ENCODE results near the gene SRL. TPM values are rescaled to one million over a fixed set of nuclear protein-coding genes. Genes with fewer than 3 reads are reported as not detected.

Gene SRL
- total and polyA plus RNA-seq, 2 donors from 2014 or later = 2.6 to 3.3 TPM

GRCh38 chr16:4190712-4191333, 51.1 kb downstream of the SRL start:
- Histone ChIP-seq H3K36me3 (ENCODE audit: control insufficient read depth in 2 of 3, insufficient read depth in 3 of 3, low read length in 3 of 3) (no peaks in the 10 kb centered on the region), H3K9ac (ENCODE audit: low read length in 3 of 3) (no peak overlapping the region), H3K27me3 (ENCODE audit: control insufficient read depth, insufficient read depth, low read length) (no peaks in the 10 kb centered on the region), H3K4me3 (ENCODE audit: low read length in 3 of 3) (no peak overlapping the region), H3K4me1 (ENCODE audit: control insufficient read depth in 2 of 3, insufficient read depth in 2 of 3, low read depth in 1 of 3, low read length in 3 of 3) (no peaks in the 10 kb centered on the region), H3K27ac (ENCODE audit: low read depth in 2 of 2, low read length in 2 of 2) (no peak overlapping the region), H3K9me3 (ENCODE audit: control insufficient read depth in 2 of 3, insufficient read depth in 1 of 3, low read length in 3 of 3) (no peaks in the 10 kb centered on the region)
- no peak for TF ChIP-seq CTCF (IDR thresholded peaks at IDR 0.05; ENCODE audit: borderline replicate concordance, extremely low read depth, insufficient read depth)
- DNase-seq (no peak), FAIRE-seq (no peak)
- intact Hi-C loops (cut with DNase I) = no loop called here

GRCh38 chr16:4190086-4190485, 51.8 kb downstream of the SRL start:
- Histone ChIP-seq H3K27me3 (ENCODE audit: control insufficient read depth, insufficient read depth, low read length) (no peaks in the 10 kb centered on the region), H3K9me3 (ENCODE audit: control insufficient read depth in 2 of 3, insufficient read depth in 1 of 3, low read length in 3 of 3) (no peaks in the 10 kb centered on the region), H3K27ac (ENCODE audit: low read depth in 2 of 2, low read length in 2 of 2) (no peak overlapping the region), H3K4me3 (ENCODE audit: low read length in 3 of 3) (no peak overlapping the region), H3K4me1 (ENCODE audit: control insufficient read depth in 2 of 3, insufficient read depth in 2 of 3, low read depth in 1 of 3, low read length in 3 of 3) (no peaks in the 10 kb centered on the region), H3K9ac (ENCODE audit: low read length in 3 of 3) (no peak overlapping the region), H3K36me3 (ENCODE audit: control insufficient read depth in 2 of 3, insufficient read depth in 3 of 3, low read length in 3 of 3) (no peaks in the 10 kb centered on the region)
- intact Hi-C loops (cut with DNase I) = no loop called here
- DNase-seq (no peak), FAIRE-seq (no peak)
- TF ChIP-seq CTCF (IDR thresholded peaks at IDR 0.05; ENCODE audit: borderline replicate concordance, extremely low read depth, insufficient read depth) = no peak

DNA sequence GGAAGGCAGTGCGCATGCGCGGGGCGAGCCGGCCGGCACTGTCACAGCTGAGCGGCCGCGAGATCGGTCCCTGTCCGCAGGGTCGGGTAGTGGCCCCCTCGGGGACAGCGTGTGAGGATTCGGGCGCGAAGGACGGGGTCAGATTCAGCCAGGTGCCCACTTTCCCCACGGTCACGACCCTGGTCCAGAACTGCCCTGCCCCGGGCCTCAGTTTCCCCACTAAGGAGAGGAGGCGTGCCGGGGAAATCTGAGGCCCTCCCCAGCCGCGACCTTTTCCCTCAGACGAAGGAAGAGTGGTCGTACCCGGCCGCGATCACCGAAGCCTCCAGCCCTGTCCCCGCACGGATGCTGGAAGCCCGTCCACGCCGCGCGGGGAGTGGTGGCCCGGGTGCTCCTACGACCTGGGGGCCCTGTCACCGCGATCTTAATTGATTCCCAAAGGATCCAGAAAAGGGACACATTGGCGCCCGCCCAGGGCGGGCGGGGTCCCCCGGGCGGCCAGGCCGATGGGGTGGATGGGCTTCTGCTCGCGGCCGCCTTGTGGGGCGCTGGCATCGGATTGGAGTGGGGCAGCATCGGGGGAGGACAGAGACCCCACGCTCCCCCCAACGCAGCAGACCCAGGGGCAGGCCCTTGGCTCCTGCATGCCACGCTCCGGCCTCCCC, 57.7 kb downstream of the SRL start:
- intact Hi-C loops (cut with DNase I) = no loop called here
- DNase-seq (peak in 1 of 5 donors; percentile 80), FAIRE-seq (no peak)
- peak overlapping the region; percentile 28 to 80 (median 63) for H3K4me3 ChIP-seq (ENCODE audit: low read length in 3 of 3)
- H3K36me3 ChIP-seq (ENCODE audit: control insufficient read depth in 2 of 3, insufficient read depth in 3 of 3, low read length in 3 of 3) = no peaks in the 10 kb centered on the region
- no peaks in the 10 kb centered on the region for H3K27me3 ChIP-seq (ENCODE audit: control insufficient read depth, insufficient read depth, low read length)
- H3K4me1 ChIP-seq (ENCODE audit: control insufficient read depth in 2 of 3, insufficient read depth in 2 of 3, low read depth in 1 of 3, low read length in 3 of 3) = peaks cover 0 to 2% (median 0%) of the 10 kb centered on the region in 3 donors
- peak overlapping the region; percentile 97 for H3K27ac ChIP-seq (ENCODE audit: low read depth in 2 of 2, low read length in 2 of 2)
- H3K9ac ChIP-seq (ENCODE audit: low read length in 3 of 3) = peak overlapping the region in 1 of 3 donors; percentile 88
- H3K9me3 ChIP-seq (ENCODE audit: control insufficient read depth in 2 of 3, insufficient read depth in 1 of 3, low read length in 3 of 3) = no peaks in the 10 kb centered on the region
- no peak for TF ChIP-seq CTCF (IDR thresholded peaks at IDR 0.05; ENCODE audit: borderline replicate concordance, extremely low read depth, insufficient read depth)
